HG03457 (cell line): Measurements from ENCODE around the gene BAG3.

Source experiments
- ATAC-seq: cut with Tn5 transposase; IDR thresholded peaks from one replicate; pipeline ENCODE4 v1.9.1; 2021; ENCODE audit warnings: moderate number of reproducible peaks; ENCODE audit not compliant: unreplicated experiment

Gene BAG3

DNA sequence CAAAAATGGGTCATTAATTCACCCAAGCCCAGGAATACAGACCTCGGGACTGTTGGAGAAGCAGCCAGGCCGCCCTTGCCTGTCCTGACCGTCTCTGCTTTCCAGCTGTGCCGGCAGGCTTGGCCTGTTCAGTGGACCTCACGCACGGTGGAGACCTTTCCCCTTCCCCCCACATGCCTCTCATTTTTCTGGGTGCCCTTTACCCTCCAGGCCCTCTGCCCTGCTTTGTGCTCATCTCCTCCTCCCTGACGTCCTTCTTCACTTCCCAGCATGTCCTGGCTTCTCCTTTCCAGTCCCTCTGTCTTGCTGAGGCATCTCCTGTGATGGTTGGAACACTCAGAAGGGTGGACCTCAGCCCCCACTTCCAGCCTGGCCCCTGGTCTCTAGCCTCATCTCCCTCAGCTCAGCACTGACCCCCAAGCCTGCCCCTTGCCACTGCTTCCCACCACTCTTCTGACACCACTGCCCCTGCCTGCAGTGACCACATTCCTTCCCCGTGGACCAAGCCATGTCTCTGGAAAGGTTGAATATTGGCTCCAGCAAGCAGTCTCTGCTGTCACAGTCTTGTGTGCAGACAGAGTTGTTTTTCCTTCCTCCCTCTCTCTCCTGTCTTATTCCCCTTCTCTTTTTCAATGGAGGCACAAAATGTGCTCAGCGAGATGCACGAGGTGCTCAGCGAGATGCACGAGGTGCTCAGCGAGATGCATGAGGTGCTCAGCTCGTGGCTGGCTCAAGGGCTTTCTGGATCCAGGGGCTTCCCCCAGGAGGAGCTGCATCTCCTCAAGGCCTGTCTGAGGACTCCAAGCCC, 14.9 kb downstream of the BAG3 start:
- ATAC-seq = no peak

DNA sequence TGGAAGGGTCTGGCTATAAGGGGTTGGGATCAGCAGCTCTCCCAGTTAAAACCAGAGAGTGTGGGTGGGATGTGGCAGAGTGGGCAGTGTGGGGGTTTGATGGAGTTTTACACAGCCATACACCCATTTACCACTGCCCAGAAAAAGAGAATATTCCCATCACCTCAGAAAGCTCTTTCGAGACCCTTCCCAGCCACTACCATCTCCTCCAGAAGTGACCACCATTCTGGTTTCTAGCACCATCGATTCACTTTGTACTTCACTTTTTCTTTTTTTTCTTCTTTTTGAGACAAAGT, 15.5 kb downstream of the BAG3 start:
- no peak for ATAC-seq

DNA sequence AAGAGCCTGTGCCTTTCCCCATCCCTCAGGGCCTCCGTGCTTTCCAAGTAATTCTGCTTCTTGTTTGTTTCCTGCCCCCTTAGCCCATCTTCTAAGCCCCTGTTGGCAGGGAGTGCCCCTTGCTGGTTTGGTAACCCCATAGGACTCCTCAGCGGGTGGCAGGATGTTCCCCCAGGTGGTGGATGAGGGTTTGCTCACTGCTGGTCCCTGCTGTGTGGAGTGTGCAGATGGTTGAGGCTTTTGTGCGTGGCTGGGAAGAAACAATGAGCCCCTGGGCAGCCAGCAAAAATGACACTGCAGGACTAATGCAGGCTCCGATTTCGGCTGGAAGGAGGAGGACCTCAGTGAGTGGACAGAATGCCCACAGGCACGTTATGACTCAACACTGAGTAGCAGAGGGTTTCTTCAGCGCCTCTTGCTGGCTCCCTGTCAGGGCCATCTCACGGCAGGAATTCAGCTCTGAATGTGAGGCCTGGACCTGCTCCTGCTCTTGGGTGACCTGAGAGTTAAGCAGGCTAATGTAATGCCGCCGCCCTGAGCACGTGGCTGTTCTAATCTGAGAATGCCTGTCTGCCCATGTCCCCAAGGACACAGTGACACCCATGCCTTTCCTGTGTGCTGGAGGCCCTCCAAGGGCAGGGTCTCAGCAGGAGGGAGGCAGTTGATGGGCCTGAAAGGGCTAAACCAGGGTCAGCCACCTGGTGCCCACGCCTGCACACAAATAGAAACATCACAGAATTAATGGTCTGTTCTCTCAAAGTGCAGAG, 16.6 kb downstream of the BAG3 start:
- ATAC-seq = no peak

DNA sequence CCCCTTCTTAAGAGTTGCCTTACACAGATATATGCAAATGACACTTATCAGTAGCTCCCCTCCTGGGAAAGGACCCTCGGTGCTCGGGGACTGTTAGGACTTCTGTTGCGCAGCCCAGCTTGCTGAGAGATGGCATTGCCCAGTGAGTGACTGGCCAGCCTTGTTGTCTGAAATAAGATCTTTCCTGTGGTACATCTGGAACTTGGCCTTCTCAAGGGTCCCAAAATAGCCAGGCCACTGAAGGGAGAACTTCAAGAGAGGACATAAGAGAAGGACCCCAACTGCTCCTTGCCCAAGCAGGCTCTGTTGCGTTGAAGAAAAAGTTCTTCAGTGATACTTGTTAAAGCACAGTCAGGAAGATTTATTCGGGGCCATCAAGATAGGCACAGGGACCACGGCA, 17.3 kb downstream of the BAG3 start:
- ATAC-seq = no peak

DNA sequence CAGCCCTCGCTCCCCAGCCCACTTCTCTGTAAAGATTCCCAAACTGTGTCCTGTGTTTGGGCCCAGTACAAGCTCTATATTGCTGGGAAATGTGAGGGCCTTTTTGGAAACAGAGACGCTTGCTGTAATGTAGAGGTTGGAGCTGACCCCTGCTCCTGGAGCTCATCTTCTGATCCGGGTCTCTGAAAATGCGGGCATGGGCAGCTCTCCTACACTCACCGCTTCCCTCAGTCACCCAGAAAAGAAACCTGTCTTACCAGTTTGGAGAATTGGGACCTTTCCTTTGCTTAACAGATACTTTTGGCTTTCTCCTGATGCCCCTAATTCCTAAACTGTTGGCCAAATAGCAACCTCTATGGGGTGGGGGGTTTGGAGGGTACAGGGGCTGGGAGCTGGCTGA, 18.2 kb downstream of the BAG3 start:
- ATAC-seq = no peak

DNA sequence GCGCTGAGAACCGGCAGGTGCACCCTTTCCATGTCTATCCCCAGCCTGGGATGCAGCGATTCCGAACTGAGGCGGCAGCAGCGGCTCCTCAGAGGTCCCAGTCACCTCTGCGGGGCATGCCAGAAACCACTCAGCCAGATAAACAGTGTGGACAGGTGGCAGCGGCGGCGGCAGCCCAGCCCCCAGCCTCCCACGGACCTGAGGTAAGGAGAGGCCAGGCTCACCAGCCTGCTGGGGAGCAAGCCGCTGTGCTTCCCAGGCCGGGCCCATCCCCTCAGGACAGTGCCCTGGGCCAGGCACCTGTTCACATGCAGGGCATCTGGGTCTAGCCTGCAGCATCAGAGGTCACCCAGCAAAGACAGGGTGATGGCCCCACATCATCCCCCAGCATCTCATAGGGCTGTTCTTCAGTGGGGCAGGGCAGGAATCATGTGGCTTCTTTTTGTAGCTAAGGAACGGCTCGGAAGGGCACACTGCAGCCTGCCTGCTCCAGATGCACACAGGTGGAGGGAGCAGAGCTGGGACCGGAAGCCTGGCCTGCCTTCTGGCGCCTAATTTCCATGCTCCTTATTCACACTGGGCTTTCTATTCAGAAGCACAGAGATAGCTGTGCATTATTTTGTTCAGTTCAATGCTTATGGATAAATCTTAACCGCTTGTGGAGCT, 18.9 kb downstream of the BAG3 start:
- no peak for ATAC-seq

DNA sequence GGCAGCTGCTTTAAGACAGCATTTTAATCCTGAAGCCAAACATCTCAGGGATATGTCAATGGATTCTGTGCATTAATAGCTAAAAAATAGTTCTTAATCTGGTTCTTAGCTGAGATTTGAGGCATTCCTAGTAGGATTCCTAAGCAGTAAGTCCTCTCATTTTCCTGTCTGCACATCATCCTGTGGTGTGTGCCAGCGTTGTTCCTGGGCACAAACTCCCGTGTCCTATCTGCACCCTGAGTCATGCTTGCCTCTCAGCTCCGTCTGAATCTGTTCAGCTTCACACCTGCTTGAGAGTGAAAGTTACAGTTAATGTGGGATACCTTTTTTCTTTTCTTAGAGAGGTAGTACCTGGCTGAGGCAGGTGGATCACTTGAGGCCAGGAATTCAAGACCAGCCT, 19.5 kb downstream of the BAG3 start:
- no peak for ATAC-seq

DNA sequence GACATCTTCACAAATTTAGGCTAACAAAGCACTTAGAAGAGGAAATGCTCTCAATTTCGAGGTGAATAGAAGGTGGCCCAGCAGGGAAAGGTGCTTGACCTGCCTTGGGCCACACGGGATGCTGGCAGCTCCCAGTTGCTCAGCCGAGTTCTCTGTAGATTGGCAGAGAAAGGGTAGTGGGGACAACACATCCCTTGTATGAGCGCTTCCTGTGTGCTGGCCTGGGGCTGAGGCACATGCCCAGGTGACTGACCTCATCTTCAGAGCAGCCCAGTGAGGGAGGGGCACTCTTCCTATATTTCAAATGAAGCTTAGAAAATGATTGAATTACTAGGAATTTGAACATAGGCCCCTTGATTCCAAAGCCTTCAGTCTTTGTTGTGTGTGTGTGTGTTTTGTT, 20.2 kb downstream of the BAG3 start:
- ATAC-seq = no peak

DNA sequence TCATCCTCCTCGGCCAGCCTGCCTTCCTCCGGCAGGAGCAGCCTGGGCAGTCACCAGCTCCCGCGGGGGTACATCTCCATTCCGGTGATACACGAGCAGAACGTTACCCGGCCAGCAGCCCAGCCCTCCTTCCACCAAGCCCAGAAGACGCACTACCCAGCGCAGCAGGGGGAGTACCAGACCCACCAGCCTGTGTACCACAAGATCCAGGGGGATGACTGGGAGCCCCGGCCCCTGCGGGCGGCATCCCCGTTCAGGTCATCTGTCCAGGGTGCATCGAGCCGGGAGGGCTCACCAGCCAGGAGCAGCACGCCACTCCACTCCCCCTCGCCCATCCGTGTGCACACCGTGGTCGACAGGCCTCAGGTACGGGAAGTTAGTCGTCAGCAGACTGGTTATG, 21.1 kb downstream of the BAG3 start:
- ATAC-seq = no peak

DNA sequence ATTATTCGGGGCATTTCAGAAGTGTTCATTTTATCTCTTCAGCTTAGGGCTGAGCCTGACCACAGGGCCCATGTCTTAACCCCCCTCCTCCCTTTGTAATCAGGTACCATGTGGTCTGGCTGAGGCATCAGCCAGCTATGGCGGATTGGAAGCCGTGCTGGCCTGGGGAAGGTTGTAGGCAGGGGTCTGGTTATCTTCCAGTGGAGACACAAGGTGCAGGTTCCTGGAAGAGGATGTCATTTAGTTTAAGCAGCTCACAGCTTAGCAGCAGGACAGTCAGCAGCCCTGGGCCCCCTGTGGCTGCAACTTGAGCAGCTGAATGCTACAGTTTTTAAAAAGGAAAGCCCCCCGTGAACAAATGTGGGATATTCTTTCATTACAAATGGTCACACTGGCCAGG, 22.1 kb downstream of the BAG3 start:
- no peak for ATAC-seq

DNA sequence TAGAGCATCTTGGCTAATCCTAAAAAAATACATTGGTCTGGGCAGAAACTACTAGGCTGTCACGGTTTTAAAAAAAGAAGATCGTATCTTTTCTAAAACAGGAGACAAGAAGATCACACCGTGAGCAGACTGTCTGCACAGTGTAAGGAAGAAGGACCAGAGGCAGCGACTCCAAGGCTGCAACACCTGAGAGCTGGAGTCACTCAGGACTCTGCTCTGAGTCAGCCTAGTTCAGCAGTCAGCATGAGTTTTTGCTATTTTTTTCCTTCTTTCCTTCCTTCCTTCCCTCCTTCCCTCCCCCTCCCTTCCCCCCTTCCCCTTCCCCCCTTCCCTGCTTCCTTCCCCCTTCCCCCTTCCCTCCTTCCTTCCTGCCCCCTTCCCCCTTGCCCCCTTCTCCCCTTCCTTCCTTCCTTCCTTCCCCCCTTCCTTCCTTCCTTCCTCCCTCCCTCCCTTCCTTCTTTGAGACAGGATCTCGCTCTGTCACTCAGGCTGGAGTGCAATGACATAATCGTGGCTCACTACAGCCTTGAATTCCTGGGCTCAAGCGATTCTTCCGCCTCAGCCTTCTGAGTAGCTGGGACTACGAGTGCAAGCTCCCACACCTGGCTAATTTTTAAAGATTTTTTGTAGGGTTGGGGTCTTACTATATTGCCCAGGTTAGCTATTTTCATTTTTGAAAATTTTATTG, 24.4 kb downstream of the BAG3 start:
- no peak for ATAC-seq

DNA sequence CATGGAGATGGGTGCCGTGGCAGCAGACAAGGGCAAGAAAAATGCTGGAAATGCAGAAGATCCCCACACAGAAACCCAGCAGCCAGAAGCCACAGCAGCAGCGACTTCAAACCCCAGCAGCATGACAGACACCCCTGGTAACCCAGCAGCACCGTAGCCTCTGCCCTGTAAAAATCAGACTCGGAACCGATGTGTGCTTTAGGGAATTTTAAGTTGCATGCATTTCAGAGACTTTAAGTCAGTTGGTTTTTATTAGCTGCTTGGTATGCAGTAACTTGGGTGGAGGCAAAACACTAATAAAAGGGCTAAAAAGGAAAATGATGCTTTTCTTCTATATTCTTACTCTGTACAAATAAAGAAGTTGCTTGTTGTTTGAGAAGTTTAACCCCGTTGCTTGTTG, 25.9 kb downstream of the BAG3 start:
- ATAC-seq = no peak

DNA sequence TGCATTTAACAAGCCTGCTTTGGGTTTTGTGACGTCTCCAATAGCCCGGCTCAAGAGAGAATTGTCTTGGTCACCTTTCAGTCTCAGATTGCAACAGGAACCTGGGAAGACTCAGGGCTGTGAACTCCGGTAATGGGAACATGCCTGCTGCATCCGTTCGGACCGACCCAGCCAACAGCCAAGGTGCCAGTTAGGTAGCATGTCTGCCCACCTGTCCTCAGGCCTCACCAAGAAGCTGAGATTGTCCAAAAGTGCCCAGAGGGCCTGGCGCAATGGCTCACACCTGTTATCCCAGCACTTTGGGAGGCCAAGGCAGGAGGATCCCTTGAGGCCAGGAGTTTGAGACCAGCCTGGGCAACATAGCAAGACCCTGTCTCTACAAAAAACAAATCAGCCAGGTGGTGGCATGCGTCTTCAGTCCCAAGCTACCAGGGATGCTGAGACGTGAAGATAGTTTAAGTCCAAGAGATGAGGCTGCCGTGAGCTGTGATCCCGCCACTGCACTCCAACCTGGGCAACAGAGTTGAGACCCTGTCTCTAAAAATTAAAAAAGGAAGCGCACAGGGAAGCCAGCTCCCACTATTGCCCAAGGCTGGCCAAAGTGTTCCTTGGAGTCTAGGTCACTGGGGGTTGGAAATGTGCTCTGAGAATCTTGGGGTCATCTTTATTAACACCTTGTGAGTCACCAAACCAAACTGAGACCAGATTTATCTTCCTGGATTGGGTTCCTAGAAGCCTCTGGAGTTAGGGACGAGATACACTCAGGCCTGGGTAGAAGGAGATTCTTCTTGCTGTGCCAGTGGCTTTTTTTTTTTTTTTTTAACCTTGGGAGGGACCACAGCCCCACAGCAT, 26.9 kb downstream of the BAG3 start:
- no peak for ATAC-seq

DNA sequence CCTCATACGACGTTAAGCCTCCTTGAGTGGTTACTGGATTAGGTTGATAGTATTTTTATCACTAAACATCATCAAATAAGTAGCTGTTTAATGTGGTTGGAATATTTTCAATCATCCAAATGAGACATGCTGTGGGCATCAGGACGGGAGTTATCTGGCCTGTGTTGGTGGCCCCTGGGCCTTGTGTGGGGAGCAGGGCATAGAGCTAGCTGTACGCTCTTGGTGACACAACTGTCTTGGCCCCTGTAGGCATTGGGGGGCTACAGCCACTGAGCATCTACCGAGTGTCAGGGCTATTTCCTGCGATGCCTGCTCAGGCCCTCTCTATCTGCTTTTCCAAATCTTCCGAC, 28.3 kb downstream of the BAG3 start:
- no peak for ATAC-seq

DNA sequence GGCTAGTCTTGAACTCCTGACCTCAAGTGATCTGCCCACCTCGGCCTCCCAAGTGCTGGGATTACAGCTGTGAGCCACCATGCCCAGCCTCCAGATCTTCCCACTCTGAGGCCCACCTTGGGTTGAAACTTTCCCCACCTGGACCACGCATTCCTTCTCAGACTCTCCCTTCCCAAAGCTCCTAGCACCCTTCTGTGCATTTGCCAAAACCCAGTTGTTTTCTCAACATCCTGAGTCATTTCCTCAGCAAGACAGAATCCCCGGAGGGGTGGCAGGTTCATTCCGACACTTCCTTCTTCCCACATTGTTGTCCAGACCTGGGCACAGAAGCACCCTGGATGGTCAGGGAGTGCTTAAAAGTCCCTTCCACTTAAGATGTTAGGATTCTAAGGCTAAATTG, 28.9 kb downstream of the BAG3 start:
- no peak for ATAC-seq

DNA sequence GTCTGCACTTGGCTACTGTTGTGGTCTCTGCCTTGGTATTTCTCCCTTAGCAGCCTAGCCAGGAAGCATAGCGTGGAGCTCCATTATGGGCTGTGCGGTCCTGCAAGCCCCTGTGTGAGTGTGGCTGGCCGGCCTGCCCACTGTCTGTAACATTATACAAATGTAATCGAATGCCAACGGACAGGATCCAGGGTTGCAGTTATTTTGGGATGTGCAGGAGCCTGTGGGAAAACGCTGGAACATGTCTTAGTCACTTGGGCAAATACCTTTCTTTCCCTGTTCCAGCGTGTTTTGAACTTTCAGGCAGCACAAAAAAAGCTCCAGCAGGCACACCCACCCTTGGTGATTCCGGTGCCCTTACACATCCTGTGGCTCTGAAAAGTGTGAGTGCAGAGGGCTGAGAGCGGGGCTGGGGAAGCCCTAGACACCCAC, 29.5 kb downstream of the BAG3 start:
- no peak for ATAC-seq

DNA sequence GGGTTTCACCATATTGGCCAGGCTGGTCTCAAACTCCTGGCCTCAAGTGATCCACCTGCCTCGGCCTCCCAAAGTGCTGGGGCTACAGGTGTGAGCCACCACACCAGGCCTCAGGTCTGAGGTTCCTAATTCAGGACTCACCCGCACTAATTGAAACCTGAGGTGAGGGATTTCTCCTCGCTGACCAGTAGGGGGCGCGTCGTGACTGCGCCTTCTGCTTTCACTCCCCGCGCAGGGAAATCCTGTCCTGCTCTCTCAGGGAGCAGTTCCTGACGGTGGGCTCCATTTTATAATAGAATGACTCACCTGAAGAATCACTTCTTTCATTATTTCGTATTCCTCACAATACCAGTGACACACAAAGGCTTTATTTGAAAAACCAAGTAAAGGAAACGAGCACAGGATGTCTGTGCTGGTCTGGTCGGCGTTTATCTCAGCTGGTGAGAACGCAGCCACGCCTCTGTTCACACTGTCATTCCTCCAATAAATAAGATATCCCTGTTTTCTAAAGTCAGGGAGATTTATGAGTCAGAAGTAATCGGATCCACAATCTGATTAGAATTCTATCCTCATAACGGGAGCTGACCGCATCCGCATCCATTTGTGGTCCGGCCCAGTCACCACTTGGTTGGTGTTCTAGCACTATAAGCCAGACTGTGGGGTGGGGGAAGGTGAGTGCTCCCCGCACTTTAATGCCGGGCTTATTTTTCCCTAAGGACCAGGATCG, 35.4 kb downstream of the BAG3 start:
- ATAC-seq = no peak

DNA sequence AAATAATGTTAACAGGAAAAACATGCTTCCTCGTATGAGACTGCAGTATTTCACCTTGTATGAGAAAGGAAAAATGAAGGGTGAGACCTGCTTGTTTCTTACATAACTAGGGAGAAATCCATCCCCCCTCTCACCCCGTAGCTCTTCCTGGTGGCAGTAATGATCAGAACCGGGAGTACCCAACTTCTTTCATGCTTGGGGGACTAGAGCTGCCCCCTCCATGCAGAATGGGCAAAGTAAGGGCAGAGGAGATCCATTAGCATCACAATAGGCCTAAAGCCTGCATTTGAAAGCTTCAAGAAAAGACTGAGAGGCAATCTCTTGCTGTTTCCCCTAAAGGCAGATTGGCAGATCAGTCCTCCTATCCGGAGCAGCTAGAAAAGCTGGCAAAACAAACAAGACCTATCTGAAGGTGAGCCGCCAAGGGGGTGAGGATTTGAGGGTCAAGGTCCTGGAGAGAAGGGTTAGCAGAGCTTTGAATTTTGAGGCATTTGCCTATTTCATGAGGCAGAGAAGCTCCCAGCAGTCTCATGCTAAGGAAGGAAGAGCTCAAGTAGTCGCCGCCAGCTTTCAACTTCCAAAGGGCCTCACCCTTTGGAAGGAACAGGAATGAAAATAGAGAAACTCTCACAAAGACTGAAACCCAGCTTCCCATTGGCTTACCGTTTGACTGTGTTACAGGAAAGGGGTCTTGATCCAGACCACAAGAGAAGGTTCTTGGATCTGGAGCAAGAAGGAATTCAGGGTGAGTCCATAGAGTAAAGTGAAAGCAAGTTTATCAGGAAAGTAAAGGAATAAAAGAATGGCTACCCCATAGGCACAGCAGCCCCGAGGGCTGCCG, 36.2 kb downstream of the BAG3 start:
- ATAC-seq = no peak

DNA sequence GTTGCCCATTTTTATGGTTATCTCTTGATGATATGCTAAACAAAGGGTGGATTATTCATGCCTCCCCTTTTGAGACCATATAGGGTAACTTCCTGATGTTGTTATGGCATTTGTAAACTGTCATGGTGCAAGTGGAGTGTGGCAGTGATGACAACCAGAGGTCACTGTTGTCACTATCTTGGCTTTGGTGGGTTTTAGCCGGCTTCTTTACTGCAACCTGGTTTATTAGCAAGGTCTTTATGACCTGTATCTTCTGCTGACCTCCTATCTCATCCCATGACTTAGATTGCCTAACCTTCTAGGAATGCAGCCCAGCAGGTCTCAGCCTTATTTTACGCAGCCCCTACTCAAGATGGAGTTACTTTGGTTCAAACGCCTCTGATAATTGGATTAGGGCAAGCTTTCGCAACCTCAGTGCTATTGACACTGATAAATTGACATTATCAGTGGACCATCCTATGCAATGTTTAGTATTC, 36.9 kb downstream of the BAG3 start:
- ATAC-seq = no peak
